SHP77 (cell line): Measurements from ENCODE around the gene FOXL3.
"Not testable (repeated sequence)": the region's sequence is repeated elsewhere in the genome, so short reads cannot be mapped to it uniquely, and the experiment has no call there.

ENCODE experiments used
- DNase-seq, 2 experiments: peaks; one replicate each; lab custom pipeline; 2025; lab: John Stamatoyannopoulos, UW

FOXL3 gene

GRCh38 chr7:289756-290553 lies at the start of gene FOXL3:
Gene FOXL3 (plus strand): TSS chr7:290170. CDS start chr7:290170, 0 bp downstream.
- DNase-seq, result no peak

DNA sequence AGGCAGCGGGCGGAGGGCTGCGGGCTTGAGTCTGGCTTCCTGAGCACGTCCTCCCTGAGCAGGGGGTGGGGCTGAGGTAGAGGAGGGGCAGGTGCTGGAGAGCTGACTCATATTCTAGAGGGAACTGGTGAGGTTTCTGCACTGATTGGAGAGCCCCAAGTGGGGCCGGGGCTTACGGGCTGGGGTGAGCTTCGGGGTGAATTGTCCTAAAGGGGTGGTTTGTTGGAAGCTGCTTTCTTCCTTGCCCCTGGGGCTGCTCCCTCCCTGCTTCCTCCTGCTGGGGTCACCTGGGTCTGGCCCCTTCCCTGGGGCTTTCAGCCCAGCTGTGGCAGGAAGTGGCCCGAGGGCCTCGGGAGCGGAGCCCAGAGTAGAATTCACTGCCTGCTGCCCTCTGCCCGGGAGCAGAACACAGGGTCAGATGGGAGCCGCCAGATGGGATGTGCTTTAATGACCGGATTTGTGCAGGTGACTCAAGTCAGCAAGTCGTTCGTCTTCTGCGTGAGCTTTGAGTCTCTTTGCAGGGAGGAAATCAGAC lies 49.0 kb upstream of the FOXL3 start:
- DNase-seq, result no peak

DNA sequence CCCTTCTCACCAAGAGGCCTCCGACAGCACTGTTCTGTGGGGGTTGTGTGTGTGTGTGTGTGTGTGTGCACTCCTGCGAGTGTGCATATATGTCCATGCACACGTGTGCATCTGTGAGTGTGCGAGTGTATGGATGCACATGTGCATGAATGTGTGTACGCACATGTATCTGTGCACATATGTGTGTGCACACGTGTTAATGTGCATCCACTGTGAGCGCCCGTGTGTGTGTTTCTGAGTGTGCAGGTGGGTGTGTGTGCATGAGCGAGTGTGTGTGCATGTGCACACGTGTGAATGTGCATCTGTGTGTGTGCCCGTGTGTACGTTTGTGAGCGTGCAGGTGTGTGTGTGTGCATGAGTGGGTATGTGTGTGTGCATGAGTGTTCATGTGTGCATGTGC lies 48.5 kb upstream of the FOXL3 start:
- DNase-seq, result no peak

DNA sequence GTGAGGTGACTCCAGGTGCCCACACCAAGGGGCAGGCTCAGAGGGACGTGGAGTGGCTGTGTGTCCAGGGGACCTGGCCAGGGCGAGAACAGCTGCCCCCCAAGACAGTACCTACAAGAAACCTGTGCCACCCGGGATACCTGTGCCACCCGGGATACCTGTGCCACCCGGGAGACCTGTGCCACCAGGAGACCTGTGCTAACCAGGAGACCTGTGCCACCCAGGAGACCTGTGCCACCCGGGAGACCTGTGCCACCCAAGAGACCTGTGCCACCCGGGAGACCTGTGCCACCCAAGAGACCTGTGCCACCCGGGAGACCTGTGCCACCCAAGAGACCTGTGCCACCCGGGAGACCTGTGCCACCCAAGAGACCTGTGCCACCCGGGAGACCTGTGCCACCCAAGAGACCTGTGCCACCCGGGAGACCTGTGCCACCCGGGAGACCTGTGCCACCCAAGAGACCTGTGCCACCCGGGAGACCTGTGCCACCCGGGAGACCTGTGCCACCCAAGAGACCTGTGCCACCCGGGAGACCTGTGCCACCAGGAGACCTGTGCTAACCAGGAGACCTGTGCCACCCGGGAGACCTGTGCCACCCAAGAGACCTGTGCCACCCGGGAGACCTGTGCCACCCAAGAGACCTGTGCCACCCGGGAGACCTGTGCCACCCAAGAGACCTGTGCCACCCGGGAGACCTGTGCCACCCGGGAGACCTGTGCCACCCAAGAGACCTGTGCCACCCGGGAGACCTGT lies 47.0 kb upstream of the FOXL3 start:
- not testable (repeated sequence) for DNase-seq

DNA sequence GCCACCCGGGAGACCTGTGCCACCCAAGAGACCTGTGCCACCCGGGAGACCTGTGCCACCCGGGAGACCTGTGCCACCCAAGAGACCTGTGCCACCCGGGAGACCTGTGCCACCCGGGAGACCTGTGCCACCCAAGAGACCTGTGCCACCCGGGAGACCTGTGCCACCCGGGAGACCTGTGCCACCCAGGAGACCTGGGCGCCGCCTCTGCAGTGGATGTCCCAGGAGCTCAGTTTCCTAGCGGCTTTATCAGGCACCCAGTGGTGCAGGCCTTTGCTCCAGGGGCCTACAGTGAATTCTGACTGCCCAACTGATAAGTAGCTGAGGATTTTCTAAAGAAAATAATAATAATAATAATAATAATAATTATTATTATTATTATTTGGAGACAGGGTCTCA lies 46.4 kb upstream of the FOXL3 start:
- DNase-seq, result not testable (repeated sequence)

DNA sequence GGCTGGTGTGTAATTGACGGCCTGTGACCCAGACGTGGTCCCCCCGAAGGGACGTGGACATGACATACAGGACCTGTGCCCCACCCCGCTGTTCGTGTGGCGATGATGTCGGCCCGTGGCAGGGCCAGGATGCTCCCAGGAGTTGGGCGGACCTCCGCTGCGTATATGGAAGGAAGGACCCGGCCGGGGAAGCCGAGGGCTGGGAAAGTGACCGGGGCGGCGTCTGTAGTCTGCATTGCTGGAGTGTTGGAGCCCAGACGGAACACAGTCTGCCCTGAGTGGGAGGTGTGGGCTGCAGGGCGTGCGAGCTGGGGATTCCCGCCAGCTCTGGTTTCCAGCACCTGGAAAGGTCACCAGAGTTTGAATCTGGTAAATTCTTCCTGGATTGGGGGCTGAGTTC lies 45.0 kb upstream of the FOXL3 start:
- no peak for DNase-seq

DNA sequence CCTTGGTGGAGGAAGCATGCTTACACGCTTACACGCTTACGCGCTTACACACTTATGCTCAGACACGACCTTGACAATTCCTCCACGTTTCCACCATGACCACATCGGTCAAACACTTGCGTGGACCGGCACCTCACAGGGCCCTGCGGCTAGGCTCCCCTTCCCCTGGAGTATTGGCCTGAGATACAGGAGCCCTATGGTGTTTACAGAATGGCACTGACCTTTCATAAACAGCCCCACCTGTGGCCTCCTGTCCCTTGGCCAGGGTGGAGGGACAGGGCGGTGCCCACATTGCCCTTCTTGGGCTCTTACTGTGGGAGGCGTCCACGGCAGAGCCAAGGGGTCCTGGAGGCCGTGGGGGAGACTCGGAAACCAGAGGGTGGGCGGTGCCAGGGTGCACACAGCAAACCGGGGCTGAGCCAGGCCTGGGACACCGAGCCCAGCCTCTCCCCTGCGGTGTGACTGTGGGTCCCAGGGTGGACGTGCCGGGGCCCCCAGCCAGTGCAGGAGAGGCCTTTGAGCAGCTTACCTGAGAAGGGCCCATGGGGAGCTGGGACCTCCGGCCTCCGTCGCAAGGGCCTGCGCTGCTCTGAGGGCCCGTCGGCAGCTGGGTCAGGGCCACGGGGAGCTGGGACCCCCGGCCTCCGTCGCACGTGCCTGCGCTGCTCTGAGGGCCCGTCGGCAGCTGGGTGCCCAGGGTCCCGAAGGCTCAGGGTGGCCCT lies 44.2 kb upstream of the FOXL3 start:
- no peak for DNase-seq

- no peak for DNase-seq
Measured at GRCh38 chr7:246451-246850, 43.5 kb upstream of the FOXL3 start.

GRCh38 chr7:247181-247580 lies 42.8 kb upstream of the FOXL3 start:
- no peak for DNase-seq

GRCh38 chr7:247636-248035 lies 42.3 kb upstream of the FOXL3 start:
- no peak for DNase-seq

- DNase-seq, result no peak
Measured at GRCh38 chr7:248732-249435, 41.1 kb upstream of the FOXL3 start.

DNA sequence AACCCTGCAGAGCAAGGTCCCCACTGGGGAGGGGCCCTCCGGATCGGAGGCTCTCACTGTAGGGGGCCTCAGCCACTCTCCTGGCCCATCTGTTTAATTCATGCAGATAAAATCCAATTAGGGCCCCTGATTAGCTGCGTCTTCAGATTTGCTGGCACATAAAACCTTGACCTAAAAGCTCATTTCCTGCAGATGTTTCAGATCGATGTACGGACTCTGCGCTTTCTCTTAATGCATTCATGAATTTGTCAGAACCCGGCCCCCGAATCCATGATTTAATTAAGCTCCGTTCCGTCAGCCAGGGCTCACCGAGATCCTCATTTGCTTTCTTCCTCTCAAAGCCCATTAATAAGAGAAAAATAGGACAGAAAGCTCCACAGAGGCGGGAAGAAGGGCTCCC lies 40.0 kb upstream of the FOXL3 start:
- DNase-seq, result no peak

DNA sequence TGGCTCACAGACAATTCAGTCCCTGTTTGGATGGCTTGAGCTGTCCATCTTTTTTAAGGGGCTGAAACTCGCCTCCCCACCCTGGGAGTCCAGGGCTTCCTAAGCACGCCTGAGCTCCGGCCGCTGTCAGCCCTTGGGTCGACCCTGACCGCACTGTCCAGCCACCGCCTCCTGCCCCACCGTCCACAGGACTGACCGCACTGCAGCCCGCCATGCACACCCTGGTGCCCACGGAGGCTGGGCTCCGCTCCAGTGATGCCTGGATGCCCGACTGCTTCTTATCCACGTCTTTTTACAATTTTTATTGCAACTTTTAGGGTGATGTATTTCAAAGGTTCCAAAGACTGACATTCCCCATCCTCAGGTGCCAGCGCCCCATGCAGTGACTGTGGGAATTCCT lies 39.4 kb upstream of the FOXL3 start:
- no peak for DNase-seq

DNA sequence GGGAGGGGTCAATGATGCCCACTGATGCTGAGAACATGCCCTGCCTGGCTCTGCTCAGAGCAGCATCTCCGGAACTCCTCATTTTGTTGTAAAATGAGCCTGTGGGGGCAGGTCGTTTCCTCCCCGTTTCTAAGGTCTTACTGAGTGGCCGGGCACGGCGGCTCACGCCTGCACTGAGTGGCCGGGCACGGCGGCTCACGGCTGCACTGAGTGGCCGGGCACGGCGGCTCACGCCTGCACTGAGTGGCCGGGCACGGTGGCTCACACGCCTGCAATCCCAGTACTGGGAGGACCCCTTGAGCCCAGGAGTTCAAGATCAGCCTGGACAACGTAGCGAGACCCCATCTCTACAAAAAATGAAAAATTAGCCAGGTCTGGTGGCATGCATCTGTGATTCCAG lies 39.0 kb upstream of the FOXL3 start:
- DNase-seq, result no peak

DNA sequence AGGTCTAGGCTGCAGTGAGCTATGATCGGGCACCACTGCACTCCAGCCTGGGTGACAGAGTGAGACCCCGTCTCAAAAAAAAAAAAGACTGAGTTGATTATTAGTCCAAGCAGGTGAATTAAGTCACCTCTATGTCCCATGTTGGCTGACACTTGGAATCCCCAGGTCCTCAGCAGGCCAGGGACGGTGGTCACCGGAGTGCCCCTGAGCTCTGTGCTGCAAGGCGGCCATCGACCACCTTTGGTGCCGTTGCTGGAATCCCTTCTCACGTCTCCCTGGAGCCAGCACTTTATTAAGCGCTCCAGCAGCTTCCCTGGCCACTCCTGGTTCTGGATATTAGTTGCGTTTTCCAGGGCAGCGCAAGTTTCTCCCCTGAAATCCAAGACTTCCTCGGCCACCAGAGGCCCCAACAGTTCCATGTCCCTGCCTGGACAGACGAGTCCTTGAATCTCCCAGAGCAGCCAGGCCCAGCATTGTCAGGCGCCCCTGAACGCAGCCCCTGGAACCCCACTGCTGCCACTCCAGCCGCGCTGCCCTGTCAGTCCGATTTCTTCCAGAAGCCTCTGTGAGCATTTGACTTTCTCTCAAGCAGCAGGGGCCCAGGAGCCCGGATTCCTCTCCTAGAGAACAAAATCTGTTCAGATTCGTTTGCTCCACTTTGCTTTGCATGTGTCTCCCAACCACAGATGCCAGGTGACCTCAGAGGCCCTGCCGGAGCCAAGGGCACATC lies 38.4 kb upstream of the FOXL3 start:
- no peak for DNase-seq

- no peak for DNase-seq
Measured at GRCh38 chr7:252216-252965, 37.6 kb upstream of the FOXL3 start.

DNA sequence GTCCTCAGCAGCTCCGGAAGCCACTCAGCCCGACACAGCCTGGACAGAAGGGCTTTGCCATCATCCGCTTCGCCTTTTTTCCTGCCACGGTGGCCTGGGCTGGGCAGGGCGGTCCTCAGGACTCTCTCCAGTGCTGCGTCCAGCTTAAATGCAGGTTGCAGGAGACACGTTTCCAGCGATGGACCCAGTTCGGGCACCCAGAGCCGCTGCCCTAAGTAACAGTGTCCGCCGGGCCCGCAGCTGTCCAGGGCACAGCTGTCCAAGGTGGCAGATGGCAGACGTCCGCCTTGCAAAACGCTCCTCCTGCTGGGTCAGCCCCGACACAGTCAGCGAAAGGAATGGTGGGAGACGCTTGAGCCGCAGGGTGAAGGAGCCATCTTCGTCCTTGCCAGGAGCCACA lies 37.0 kb upstream of the FOXL3 start:
- no peak for DNase-seq

DNA sequence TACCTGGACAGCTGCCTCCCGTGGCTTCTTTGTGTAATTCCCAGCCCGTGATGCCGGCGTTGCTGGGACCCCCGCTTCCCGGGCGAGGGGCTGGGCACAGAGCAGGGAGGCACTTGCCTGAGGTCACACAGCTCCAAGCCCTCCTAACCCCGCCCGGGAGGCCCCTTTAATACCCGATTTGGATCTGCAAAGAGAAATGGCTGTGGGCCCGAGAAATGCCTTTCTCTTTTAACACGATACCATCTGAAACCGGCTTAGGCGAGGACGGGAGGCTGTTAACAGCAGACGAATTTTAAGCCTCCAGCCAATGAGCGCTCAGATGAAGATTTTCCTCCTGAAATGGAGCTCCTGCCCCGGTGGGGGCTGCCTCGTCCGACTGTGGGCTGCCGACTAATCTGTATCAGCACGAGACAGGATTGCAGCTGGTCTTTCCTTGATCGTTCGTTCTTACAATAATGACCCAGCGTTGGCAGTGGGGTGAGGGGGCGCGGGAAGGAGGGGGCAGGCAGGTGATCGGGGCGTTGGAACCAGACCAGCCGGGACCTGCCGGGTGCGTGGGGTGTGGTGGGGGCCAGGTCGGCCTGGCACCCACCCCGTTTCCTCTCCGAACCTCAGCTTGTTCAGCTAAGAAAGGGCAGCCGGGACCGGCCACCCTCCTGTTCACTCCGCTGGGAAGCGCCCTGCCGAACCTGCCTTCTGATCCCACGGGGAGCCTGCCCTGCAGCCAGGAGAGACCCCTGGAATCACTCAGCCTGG lies 36.2 kb upstream of the FOXL3 start:
- DNase-seq, result no peak

- DNase-seq, result no peak
Measured at GRCh38 chr7:254337-255037, 35.5 kb upstream of the FOXL3 start.
